Activated CD8-positive, alpha-beta memory T cell treated with anti-CD3 and anti-CD28 coated beads, Interleukin-2, amount 50 U/mL, for 24 hours (primary cell): ENCODE results near the gene ZBTB20.

Source experiments
- DNase-seq: peaks from one replicate; pipeline ENCODE4 v3.0.0-alpha.2; 2020; ENCODE audit errors: extremely low read depth

Gene ZBTB20

GRCh38 chr3:115021061-115021460, 126.0 kb downstream of the ZBTB20 start:
- no peak for DNase-seq

- DNase-seq = no peak
These were observed 127.2 kb downstream of the ZBTB20 start for GRCh38 chr3:115019900-115020299.

GRCh38 chr3:115018694-115019093, 128.4 kb downstream of the ZBTB20 start:
- DNase-seq = no peak

- no peak for DNase-seq
These were observed 139.1 kb downstream of the ZBTB20 start for GRCh38 chr3:115007966-115008365.

GRCh38 chr3:115004201-115005140, 142.6 kb downstream of the ZBTB20 start:
- DNase-seq = no peak

GRCh38 chr3:114998971-114999579, 148.0 kb downstream of the ZBTB20 start:
- no peak for DNase-seq

GRCh38 chr3:114994554-114995341, 152.3 kb downstream of the ZBTB20 start:
- no peak for DNase-seq

GRCh38 chr3:114985776-114986175, 161.3 kb downstream of the ZBTB20 start:
- no peak for DNase-seq

GRCh38 chr3:114983248-114983647, 163.8 kb downstream of the ZBTB20 start:
- no peak for DNase-seq

- no peak for DNase-seq
These were observed 172.7 kb downstream of the ZBTB20 start for GRCh38 chr3:114974387-114974786.

GRCh38 chr3:114973536-114973935, 173.6 kb downstream of the ZBTB20 start:
- DNase-seq = no peak

GRCh38 chr3:114967168-114967567, 179.9 kb downstream of the ZBTB20 start:
- DNase-seq = no peak

- DNase-seq = no peak
These were observed 184.9 kb downstream of the ZBTB20 start for GRCh38 chr3:114962189-114962588.

GRCh38 chr3:114958930-114959329, 188.2 kb downstream of the ZBTB20 start:
- DNase-seq = no peak

- no peak for DNase-seq
These were observed 193.3 kb downstream of the ZBTB20 start for GRCh38 chr3:114953800-114954199.

GRCh38 chr3:114953215-114953799, 193.8 kb downstream of the ZBTB20 start:
- DNase-seq = no peak

GRCh38 chr3:114942773-114943172, 204.3 kb downstream of the ZBTB20 start:
- DNase-seq = no peak

- no peak for DNase-seq
These were observed 205.3 kb downstream of the ZBTB20 start for GRCh38 chr3:114941626-114942309.

GRCh38 chr3:114939920-114940319, 207.2 kb downstream of the ZBTB20 start:
- DNase-seq = no peak

GRCh38 chr3:114933407-114933806, 213.7 kb downstream of the ZBTB20 start:
- no peak for DNase-seq

GRCh38 chr3:114929971-114930732, 216.9 kb downstream of the ZBTB20 start:
- DNase-seq = no peak
